HepG2 (cell line): ENCODE data around the gene LDLRAD3. TPM values are rescaled to one million over a fixed set of nuclear protein-coding genes. Genes with fewer than 3 reads are reported as not detected.

ENCODE experiments used
- ATAC-seq: fragments of 200-7000 bp; cut with Tn5 transposase; 3 replicates; pipeline ENCODE4 v1.9.1; 2020; ENCODE audit warnings: mild to moderate bottlenecking, moderate library complexity
- BruUV-seq: library from RNA; stranded (reverse); fragments of 400-500 nt; replicated peaks from 2 replicates; lab custom pipeline; 2021; lab: Mats Ljungman, UMichigan
- CTCF ChIA-PET: fragments of 300-600 bp; formaldehyde crosslinking; extraction: SDS; loops from one replicate; lab custom pipeline; 2021; ENCODE audit warnings: low total read pairs, inconsistent platforms, low intra/inter-chr PET ratio; lab: Yijun Ruan, JAX
- POLR2A ChIA-PET: fragments of 350-600 bp; sonication (Branson Sonifier 250); formaldehyde crosslinking; loops from one replicate; lab custom pipeline; 2020; ENCODE audit warnings: antibody characterized with exemption, inconsistent platforms; lab: Yijun Ruan, JAX
- DNase-seq: peaks from one replicate; pipeline ENCODE4 v3.0.0-alpha.2; 2015; ENCODE audit warnings: low spot score
- FAIRE-seq: peaks from 3 replicates; lab custom pipeline; 2011; peaks lifted over from hg19 to GRCh38; lab: Jason Lieb, UNC
- H2AFZ ChIP-seq: one replicate; pipeline ENCODE4 v1.6.1; 2011; ENCODE audit warnings: low read length, inconsistent platforms
- H3K27ac ChIP-seq: fragments of 300-600 bp; 3 replicates; pipeline ENCODE4 v1.8.0; 2011; ENCODE audit warnings: mixed run types, mild to moderate bottlenecking, mixed read lengths, low read length, inconsistent platforms; ENCODE audit not compliant: insufficient read depth; ENCODE audit errors: extremely low read length
- H3K27me3 ChIP-seq, 2 experiments: fragments of 200-600 bp in 1 of 2; 2 replicates in 1 of 2; 3 replicates in 1 of 2; pipeline versions ENCODE4 v1.6.0 to v1.8.0; 2011; ENCODE audit warnings: low read length in 2 of 2, mild to moderate bottlenecking in 2 of 2, moderate library complexity in 2 of 2, inconsistent platforms in 1 of 2; ENCODE audit not compliant: insufficient read depth in 2 of 2, control insufficient read depth in 1 of 2
- H3K36me3 ChIP-seq, 2 experiments: fragments of 200-600 bp in 1 of 2; replicated peaks in 1 of 2; 2 replicates in 1 of 2; 3 replicates in 1 of 2; pipeline versions ENCODE4 v1.5.1 to v1.8.0; 2011; ENCODE audit warnings: low read length in 2 of 2, inconsistent platforms in 1 of 2; ENCODE audit not compliant: insufficient read depth in 2 of 2, control insufficient read depth in 1 of 2
- H3K4me1 ChIP-seq: 2 replicates; pipeline ENCODE4 v1.5.1; 2012; ENCODE audit warnings: low read length, inconsistent platforms; ENCODE audit not compliant: insufficient read depth
- H3K4me2 ChIP-seq: 2 replicates; pipeline ENCODE4 v1.6.0; 2011; ENCODE audit warnings: low read depth, low read length, inconsistent platforms
- H3K4me3 ChIP-seq, 3 experiments: fragments of 200-600 bp in 1 of 3; sonication (generic), shearing (Covaris generic) in 1 of 3; replicated peaks in 1 of 3; 2 replicates each; pipeline ENCODE4 v1.5.1; 2011 to 2016; ENCODE audit warnings: low read length in 3 of 3, inconsistent platforms in 2 of 3, low read depth in 2 of 3, mild to moderate bottlenecking in 2 of 3, control low read depth in 1 of 3, mixed read lengths in 1 of 3; ENCODE audit not compliant: insufficient read depth in 1 of 3
- H3K79me2 ChIP-seq: one replicate; pipeline ENCODE4 v1.6.1; 2011; ENCODE audit warnings: low read length, inconsistent platforms; ENCODE audit not compliant: insufficient read depth
- H3K9ac ChIP-seq: 2 replicates; pipeline ENCODE4 v1.6.0; 2011; ENCODE audit warnings: mild to moderate bottlenecking, low read depth, low read length, inconsistent platforms; ENCODE audit not compliant: insufficient read depth
- H3K9me3 ChIP-seq: 2 replicates; pipeline ENCODE4 v1.5.1; 2012; ENCODE audit warnings: mild to moderate bottlenecking, low read length
- H4K20me1 ChIP-seq: 2 replicates; pipeline ENCODE4 v1.6.0; 2011; ENCODE audit warnings: inconsistent platforms, mild to moderate bottlenecking, low read length, moderate library complexity; ENCODE audit not compliant: insufficient read depth
- ARNTL ChIP-seq: sonication (generic); formaldehyde crosslinking; IDR thresholded peaks from 2 replicates; pipeline ENCODE4 v1.4.0; 2020; ENCODE audit warnings: mild to moderate bottlenecking, missing genetic modification reagents
- CEBPB ChIP-seq: IDR thresholded peaks from 2 replicates; pipeline ENCODE4 v1.6.1; 2011; ENCODE audit warnings: low read depth, low read length, improper control_type of control experiment, borderline replicate concordance
- DMAP1 ChIP-seq: IDR thresholded peaks from 2 replicates; pipeline ENCODE4 v1.6.1; 2016
- KDM6A ChIP-seq: IDR thresholded peaks from 2 replicates; pipeline ENCODE4 v1.6.1; 2016; ENCODE audit warnings: low read depth
- MAFF ChIP-seq: IDR thresholded peaks from 2 replicates; pipeline ENCODE4 v1.6.1; 2011; ENCODE audit warnings: low read depth, low read length, improper control_type of control experiment
- MAFK ChIP-seq, 2 experiments: IDR thresholded peaks in 1 of 2; conservative IDR thresholded peaks in 1 of 2; 2 replicates each; pipeline ENCODE4 v1.6.1; 2011; ENCODE audit warnings: improper control_type of control experiment in 2 of 2, low read length in 2 of 2
- RBAK ChIP-seq: sonication (generic); formaldehyde crosslinking; IDR thresholded peaks from 2 replicates; pipeline ENCODE4 v1.5.1; 2020; ENCODE audit warnings: mild to moderate bottlenecking, missing genetic modification reagents
- TAF1 ChIP-seq: sonication (generic); formaldehyde crosslinking; IDR thresholded peaks from 2 replicates; pipeline ENCODE4 v1.4.0; 2020; ENCODE audit warnings: missing genetic modification reagents
- TBP ChIP-seq: sonication (generic); formaldehyde crosslinking; IDR thresholded peaks from 2 replicates; pipeline ENCODE4 v1.5.0; 2020; ENCODE audit warnings: missing genetic modification reagents
- ZNF709 ChIP-seq: sonication (generic); formaldehyde crosslinking; IDR thresholded peaks from 2 replicates; pipeline ENCODE4 v1.5.0; 2020; ENCODE audit warnings: mild to moderate bottlenecking, missing genetic modification reagents
- WGBS: methylation state at CpG from one replicate; pipeline ENCODE4 v1.1.6; 2017; ENCODE audit warnings: low lambda C conversion rate; 5-methylcytosine and 5-hydroxymethylcytosine counted together
- in situ Hi-C: cut with HindIII; loops from 2 replicates; pipeline ENCODE4 v1.10.0; 2017; ENCODE audit warnings: low pct_unique_long_range_greater_than_20kb; ENCODE audit not compliant: extremely low pct_ligation_motif_present
- intact Hi-C: fragments of 100-400 bp; cut with micrococcal nuclease; formaldehyde crosslinking; loops from one replicate; pipeline ENCODE4 v1.10.0; 2022; ENCODE audit not compliant: unreplicated experiment
- polyA plus RNA-seq, 8 experiments: library from polyadenylated mRNA; depleted of rRNA in 3 of 8; stranded (reverse) in 7 of 8; unstranded in 1 of 8; fragments of >200 nt; fragmentation: Illumina TruSeq in 4 of 8; extraction: Trizol in 4 of 8; gene quantifications; 2 replicates each; pipeline versions ENCODE4 v1.2.1 to v1.2.3, GENCODE V29; 2011 to 2016; ENCODE audit warnings: low read depth in 4 of 8, missing spikeins in 1 of 8, mixed read lengths in 1 of 8; ENCODE audit not compliant: insufficient read depth in 1 of 8
- total RNA-seq, 5 experiments: library from RNA; depleted of rRNA; stranded (reverse); fragments of >200 nt; fragmentation: Illumina TruSeq; extraction: Trizol; gene quantifications; 2 replicates each; pipeline ENCODE4 v1.2.3, GENCODE V29; 2016; ENCODE audit warnings: low read depth in 1 of 5

Gene LDLRAD3
- total and polyA plus RNA-seq, 2 of the 13 experiments (the other 11 are each of a cell fraction or from before 2014, with no cell fraction given): 0.50 to 0.60 TPM

DNA sequence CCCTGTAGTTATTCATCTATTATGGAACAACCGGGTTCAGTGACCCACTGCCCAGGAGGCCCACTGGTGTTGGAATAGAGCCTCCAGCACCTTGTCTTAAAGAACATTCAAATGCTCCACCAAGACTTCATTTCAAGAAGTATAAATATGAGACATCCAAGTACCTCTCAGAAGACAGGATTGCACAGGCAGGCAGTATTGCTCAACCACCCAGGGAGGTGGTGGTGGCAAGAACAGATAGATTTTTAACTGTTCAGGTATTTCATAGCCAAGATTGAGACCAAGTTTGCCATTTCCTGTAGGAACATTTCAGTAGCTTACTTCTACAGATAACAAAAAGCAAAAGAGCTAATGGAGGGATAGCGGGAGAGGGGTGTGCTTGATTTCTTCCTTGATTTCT lies 266.7 kb downstream of the LDLRAD3 start:
- Histone ChIP-seq H3K79me2 (no peaks in the 10 kb centered on the region), H3K9me3 (no peaks in the 10 kb centered on the region), H4K20me1 (no peaks in the 10 kb centered on the region), H3K27me3 (peaks cover 2 to 6% of the 10 kb centered on the region in 2 experiments; a peak in 2 of 5 replicates), H3K36me3 (no peaks in the 10 kb centered on the region), H3K4me1 (no peaks in the 10 kb centered on the region), H3K27ac (no peak overlapping the region), H3K4me2 (no peak overlapping the region), H3K4me3 (no peak overlapping the region), H3K9ac (no peak overlapping the region), H2AFZ (no peak overlapping the region)
- in situ Hi-C loops (no loop called here), intact Hi-C loops (no loop called here)
- WGBS: 9% methylated on average over 2 of the region's 2 CpGs
- ATAC-seq: no peak
- DNase-seq: no peak
- BruUV-seq: no TSS peak
- POLR2A ChIA-PET: no interaction called here
- no peak for TF ChIP-seq RBAK
- no peak for TF ChIP-seq ARNTL (CRISPR knock-in tag)
- 0 out of 2 replicates have a peak, but pooled peaks have one; percentile 3 for TF ChIP-seq CEBPB
- no peak for TF ChIP-seq KDM6A (CRISPR knock-in tag)
- FAIRE-seq: no peak
- CTCF ChIA-PET: no interaction called here

DNA sequence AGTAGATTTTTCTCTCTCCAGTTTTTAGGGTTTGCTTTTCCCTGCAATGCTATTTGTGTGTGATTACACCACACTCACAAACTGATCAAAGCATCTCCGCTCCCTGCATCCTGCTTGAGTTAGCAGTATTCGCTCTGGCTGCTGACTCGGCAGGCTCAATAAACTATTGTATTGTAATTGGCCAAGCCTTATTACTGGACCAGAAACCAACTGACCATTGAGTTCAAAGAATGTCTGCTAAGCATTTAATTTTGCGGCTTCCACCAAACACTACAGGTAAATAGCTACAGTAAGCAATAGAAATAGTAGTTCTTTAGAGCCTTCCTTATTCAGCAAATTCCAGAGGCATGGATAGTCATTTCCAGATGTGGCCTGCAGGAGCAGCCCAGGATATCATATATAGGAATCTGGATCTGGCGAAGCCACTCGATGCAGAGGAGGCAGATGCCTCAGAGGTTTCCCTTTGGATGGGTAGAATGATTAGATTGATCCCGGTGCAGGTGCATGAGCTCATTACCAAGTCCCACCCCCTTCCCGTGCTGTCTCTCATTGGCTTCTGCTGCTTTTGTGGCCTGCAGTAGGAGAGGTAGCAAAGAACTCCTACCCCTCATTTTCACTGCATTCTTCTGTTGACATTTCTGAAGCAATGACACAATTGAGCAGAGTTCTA lies 268.0 kb downstream of the LDLRAD3 start:
- Histone ChIP-seq H3K27ac (no peak overlapping the region), H3K9me3 (no peaks in the 10 kb centered on the region), H3K79me2 (no peaks in the 10 kb centered on the region), H2AFZ (no peak overlapping the region), H3K9ac (no peak overlapping the region), H3K27me3 (peaks cover 0 to 2% of the 10 kb centered on the region in 2 experiments; a peak in 2 of 5 replicates), H3K4me2 (no peak overlapping the region), H3K4me3 (no peak overlapping the region)
- BruUV-seq: no TSS peak
- in situ Hi-C loops (no loop called here), intact Hi-C loops (no loop called here)
- FAIRE-seq (no peak), DNase-seq (no peak), ATAC-seq (no peak)
- TF ChIP-seq ZNF709: no peak
- TF ChIP-seq MAFF: 0 out of 2 replicates have a peak, but pooled peaks have one; percentile 37
- peak in 1 of 2 experiments; percentile 10; a peak in 1 of 4 replicates for TF ChIP-seq MAFK (conservative IDR thresholded peaks at IDR 0.05 in 1 of 2, IDR thresholded peaks at IDR 0.05 in 1 of 2; ENCODE audit: low read length in 2 of 2)
- no peak for TF ChIP-seq DMAP1 (CRISPR knock-in tag)
- no peak for TF ChIP-seq TAF1 (CRISPR knock-in tag)
- TF ChIP-seq TBP (CRISPR knock-in tag): no peak
- TF ChIP-seq, all 625 proteins: peak for 2
- H4K20me1 ChIP-seq: no peaks in the 10 kb centered on the region
- POLR2A ChIA-PET: no interaction called here
- CTCF ChIA-PET: no interaction called here
- no peaks in the 10 kb centered on the region for H3K4me1 ChIP-seq
- no peaks in the 10 kb centered on the region for H3K36me3 ChIP-seq
- 47% methylated on average over 8 of the region's 8 CpGs for WGBS
